Epithelial cell of prostate (primary cell): ENCODE data around the gene CDC5L.
"Not testable (repeated sequence)": the region's sequence is repeated elsewhere in the genome, so short reads cannot be mapped to it uniquely, and the experiment has no call there.

ENCODE experiments used
- DNase-seq: peaks from one replicate; pipeline ENCODE4 v3.0.0-alpha.2; 2011; ENCODE audit warnings: low read depth, low spot score
- H3K27ac ChIP-seq: fragments of 450-650 bp; 2 replicates; pipeline ENCODE4 v1.5.1; 2017; ENCODE audit warnings: mild to moderate bottlenecking

CDC5L gene

DNA sequence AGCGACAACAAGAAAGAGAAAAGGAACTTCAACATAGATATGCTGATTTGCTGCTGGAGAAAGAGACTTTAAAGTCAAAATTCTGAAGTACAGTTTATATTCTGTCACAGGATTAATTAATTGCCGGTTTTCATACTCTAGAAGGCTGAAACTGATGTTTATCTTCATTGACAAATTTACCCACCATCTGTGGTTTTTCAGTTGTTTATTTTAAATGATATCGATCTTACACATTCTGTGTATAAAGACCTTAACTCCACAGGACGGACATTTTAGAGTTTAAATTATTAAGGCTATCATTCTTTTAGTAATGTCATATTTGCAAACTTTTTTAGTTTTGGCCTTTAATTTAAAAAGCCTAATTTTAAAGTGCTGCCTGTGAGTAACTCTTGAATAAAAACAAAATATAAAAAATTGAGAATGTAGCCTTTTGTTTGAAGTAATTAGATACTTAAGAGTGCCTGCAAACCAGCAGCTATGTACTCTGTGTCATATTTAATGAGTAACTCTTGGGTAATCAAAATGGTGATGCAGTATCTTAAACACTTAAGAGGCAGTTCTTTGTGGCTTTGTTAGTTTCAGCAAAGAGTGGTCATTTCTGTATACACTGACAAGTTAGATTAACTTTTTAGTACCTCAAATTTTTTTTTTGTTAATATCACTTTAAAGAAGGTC is 59.3 kb downstream of the CDC5L start:
- H3K27ac ChIP-seq, result peak overlapping the region; percentile 66
- peak; percentile 70 for DNase-seq

DNA sequence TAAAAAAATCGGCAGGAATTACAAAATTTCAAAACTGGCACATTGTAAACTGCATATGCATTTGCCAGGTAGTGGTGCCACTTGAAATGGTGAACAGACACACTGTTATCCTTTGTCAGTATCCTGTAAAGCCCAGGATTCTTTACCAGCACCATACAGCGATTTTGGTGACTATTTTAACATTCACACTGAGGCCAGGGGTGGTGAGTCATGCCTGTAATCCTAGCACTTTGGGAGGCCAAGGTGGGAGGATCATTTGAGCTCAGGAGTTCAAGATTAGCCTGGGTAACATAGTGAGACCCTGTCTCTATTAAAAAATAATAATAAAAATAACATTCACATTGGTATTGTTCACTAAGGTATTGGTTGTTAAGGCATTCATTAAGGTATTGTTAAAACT is 61.7 kb downstream of the CDC5L start:
- not testable (repeated sequence) for DNase-seq, H3K27ac ChIP-seq

DNA sequence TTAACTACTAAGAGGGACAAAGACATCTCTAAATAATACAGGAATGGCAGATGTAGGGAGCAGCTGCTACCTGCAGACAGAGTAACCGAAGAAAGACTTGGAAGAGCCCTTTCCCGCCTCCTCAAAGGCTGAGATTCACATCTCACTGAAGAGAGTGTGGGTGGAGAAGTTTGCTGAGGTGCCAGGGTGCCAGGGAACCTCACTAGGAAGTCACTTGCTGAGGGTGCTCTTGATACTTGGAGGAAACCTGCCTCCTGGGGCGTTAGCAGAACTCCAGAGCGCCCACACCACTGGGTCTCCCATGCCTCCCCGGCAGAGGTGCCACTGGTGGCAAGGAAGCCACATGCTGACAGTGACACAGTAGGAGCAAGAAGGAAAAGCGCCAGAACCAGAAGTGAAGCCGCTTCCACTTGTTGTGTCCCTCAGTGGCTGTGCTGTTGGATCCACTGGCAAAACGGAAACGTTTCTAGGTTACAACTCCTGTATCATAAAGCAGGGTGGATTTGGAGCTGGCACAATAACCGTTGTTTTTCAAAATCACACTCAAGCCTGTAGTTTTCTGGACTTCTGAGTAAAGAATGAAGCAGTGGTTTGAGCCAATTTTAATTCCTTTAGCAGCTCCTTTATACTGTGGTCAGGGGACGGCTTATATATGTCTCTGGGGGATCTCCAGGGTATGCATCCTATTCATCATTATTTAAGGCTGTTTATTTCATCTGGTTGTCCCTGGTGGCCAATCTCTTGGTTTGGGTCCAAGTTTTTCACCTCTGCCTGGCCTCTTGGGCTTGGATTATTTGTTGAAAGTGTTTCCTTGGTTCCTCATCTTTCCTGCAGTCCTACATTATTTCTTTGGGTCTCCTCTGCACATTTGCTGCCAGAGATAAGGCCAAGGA is 64.5 kb downstream of the CDC5L start:
- peak overlapping the region; percentile 90 for H3K27ac ChIP-seq
- no peak for DNase-seq

DNA sequence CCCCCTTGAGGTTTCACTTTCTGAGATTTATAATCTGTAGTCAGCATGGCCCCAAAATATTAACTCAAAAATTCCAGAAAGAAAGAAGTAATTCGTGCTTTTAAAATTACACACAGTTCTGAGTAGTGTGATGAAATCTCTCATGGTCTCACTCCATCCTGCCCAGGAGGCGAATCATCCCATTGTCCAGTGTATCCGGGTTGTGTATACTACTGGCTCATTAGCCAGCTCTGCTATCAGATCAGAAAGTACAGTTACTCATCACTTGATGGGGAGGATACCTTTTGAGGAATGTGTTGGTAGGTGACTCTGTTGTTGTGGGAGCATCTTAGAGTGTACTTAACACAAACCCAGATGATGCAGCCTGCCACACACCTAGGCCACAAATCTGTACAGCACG is 65.2 kb downstream of the CDC5L start:
- H3K27ac ChIP-seq, result peak overlapping the region; percentile 90
- DNase-seq, result peak; percentile 75

DNA sequence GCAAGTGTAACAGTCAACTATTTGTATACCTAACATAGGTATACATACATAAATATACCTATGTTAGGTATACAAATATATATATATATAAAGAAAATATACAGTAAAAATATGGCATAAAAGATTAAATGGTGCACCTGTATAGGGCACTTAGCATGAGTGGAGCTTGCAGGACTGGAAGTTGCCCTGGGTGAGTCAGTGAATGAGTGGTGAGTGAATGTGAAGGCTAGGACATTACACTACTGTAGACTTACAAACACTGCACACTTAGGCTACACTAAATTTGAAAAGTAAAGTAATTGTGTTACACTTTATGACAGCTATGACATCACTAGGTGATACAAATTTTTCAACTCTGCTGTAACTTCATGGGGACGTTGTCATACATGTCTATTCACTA is 65.6 kb downstream of the CDC5L start:
- peak overlapping the region; percentile 90 for H3K27ac ChIP-seq
- no peak for DNase-seq

DNA sequence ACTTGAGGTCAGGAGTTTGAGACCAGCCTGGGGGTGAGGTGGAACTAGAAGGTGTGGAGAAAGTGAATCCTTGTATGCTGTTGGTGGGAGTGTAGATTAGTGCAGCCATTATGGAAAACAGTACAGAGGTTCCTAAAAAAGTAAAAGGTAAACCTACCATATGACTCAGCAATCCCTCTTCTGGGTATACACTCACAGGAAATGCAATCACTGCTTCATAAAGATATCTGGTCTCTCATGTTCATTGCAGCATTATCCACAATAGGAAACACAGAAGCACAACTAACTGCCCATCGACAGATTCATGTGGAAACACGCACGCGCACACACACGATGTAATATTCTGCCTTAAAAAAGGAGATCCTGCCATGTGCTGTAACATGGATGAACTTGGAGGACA is 66.7 kb downstream of the CDC5L start:
- no peak for DNase-seq

DNA sequence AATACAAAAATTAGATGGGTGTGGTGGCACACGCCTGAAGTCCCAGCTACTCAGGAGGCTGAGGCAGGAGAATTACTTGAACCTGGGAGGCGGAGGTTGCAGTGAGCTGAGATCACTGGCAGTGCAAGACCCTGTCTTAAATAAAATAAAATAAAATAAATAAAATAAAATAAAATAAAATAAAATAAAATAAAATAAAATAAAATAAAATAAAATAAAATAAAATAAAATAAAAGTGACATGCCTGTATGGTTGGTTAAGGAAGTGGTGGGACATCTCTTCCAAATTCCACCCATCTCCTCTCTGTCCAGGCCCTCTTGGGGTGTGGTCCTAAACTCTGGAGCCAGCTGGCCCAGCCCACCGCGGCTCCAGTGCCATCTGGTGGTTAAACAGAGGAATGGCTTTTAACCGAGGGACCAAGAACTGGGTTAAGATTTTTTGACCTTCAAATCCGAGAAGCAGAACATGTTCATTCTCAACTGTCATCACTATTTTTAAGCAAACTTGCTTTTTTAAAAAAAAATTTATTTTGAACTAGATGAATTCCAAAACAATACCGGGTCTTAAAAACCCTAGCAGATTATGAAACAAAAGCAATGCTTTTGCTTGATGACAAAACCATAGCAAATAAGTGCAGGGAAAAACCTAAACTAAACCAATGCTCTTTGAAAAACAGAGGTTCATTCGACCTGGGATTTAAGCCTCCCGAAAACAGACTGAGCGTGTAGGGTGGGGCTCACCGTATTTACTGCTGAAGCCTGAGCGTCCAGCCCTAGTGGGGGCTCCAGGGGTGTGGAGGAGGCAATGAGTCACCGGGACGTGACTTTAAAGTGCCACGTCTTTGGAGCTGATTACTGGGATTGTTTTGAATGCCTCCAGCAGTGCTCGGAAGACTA is 68.8 kb downstream of the CDC5L start:
- DNase-seq, result no peak
- H3K27ac ChIP-seq, result no peak overlapping the region

More for the DNA sequence above, 66.7 kb downstream of the CDC5L start:
- peak overlapping the region; percentile 90 for H3K27ac ChIP-seq

DNA sequence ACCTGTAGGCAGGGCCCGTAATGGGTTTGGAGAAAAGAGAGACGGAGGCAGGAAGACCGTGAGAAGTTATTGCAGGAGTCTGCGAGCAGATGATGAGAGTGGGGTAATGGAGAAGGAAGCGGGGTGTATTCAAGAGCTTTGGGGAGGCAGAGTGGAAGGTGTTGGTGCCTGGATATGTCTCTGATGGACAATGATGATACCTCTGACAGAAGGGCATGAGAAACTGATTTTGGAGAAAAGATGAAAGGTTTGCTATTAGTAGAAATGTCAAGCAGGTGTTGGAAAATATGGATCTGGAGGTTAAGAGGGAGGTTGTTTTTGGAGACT is 69.4 kb downstream of the CDC5L start:
- no peak overlapping the region for H3K27ac ChIP-seq
- no peak for DNase-seq

DNA sequence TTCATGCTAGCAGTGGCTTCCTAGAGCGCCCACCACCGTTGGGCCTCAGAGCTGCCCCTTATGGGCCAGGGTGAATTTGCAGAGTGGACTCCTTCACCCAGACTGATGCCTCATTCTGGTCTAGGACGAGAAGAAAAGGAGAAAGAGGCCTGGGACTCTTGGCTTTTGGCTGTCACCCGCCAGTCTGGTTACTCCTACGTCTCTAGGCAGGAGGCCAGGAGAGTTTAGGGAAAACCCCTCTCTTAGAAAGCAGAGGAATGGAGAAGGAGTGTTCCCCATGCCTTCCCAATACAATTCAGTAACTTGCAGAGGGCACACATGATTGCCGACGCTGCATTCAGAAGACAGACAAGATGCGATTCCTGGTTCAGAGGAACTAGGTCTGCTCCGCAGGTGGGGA is 70.1 kb downstream of the CDC5L start:
- DNase-seq, result no peak
- H3K27ac ChIP-seq, result no peak overlapping the region

DNA sequence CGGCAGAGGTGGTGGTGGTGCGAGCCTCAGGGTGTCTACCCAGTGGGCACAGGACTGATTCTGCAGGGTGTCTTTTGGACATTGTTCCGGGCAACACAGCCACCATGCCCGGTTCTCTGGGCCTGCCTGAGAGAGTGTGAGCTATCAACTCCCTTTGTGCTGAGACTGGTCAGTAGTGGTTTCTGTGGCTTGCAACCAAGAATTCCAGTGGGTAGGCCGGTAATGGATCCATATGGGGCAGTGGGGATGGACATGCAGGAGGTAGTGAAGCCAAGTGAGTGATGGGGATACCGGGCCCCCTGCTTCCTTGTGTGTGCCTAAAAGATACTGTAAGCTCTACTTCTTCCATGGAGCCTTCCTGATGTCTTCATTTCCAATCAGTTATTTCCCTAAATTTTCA is 71.0 kb downstream of the CDC5L start:
- DNase-seq, result no peak
- no peak overlapping the region for H3K27ac ChIP-seq

DNA sequence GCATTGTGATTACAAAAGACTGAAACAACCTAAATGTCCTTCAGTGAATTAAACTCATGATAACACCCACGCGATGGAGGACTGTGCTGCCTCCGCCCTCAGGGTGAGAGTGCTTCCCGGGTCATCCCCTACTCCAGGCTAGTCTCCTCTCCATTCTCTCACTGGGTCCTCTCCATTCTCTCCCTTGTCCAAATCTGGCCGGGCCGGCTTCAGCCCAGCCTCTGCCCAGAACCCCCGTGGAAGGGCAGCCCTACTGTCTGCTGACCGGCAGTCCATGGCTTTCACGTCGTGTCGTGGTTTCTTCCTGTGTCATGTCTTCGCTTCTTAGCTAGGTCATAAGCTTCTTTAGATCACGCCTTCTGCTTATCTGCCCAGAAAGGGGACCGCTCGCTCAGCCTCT is 74.8 kb downstream of the CDC5L start:
- H3K27ac ChIP-seq, result no peak overlapping the region
- DNase-seq, result no peak

DNA sequence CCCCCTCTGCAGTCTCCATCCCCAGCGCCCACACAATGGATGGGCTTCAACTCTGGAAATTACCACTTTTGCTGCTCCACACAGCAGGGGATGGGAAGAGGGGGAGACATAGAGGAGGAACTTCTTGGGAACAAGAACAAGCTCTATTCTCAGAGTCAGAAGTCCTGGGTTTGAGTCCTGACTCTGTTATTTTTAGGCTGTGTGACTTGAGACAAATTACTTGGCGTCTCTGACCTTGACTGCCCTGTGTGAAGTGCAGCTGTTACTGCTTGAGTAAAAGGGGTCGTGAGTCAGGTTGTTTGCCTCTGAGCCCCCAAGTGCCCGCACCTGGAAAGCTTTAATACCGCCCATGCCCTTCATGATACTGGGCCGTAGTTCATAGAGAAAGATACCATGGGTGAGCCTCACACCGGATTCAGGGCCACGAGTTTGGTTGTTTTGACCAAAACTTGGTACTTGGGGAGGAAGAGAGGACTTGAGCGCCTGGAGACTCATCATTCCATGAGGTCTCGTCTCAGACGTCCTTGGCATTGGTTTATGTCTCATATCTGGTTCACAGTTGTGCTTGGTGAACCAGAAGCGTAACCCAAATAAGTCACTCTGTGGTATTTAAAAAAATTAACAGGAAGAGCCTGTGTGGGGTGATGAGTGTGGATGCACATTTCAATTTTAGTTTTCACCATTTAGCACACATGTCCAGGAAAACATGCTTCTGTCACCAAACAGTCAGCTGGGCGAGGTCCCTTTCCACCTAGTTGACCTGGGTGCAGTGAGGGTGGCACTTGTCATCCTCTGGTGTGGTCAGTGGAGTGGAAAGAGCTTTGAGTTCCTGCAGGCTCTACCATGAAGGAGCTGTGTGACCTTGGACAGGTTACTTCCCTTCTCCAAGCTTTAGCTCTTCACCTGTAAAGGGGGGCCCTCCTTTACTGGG is 75.6 kb downstream of the CDC5L start:
- no peak overlapping the region for H3K27ac ChIP-seq
- no peak for DNase-seq

DNA sequence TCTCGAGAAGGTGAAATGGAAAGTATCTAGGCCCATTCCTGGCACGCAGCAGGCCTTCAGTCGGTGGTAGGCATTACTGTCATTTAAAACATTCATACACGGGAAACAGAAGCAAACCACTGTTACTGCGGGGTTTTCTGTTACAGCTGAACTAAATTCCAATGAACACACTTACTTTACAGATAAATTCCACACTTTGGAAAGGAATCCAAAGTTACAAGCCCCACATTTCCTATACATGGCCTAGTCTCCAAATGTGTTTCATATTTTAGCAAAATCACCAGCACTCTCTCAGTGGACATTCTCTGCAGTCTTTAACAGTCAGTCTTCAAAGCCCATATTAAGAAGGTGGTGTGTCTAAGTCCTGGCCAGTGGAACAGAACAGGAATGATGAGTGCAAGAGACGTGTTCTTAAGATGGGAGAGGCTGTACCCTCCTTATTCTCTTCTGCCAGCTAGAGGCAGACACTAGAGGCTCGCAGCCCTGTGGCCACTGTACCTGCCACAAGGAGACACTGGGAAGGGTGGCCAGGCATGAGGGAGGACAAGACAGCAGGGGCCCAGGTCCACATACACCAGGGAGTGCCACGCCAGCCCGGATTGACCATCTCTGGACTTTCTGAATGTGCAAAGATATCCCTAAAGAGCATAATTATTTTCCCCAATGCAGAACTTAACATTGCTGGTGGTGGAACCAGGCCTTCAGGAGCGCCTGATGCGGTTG is 76.4 kb downstream of the CDC5L start:
- no peak overlapping the region for H3K27ac ChIP-seq
- DNase-seq, result no peak

DNA sequence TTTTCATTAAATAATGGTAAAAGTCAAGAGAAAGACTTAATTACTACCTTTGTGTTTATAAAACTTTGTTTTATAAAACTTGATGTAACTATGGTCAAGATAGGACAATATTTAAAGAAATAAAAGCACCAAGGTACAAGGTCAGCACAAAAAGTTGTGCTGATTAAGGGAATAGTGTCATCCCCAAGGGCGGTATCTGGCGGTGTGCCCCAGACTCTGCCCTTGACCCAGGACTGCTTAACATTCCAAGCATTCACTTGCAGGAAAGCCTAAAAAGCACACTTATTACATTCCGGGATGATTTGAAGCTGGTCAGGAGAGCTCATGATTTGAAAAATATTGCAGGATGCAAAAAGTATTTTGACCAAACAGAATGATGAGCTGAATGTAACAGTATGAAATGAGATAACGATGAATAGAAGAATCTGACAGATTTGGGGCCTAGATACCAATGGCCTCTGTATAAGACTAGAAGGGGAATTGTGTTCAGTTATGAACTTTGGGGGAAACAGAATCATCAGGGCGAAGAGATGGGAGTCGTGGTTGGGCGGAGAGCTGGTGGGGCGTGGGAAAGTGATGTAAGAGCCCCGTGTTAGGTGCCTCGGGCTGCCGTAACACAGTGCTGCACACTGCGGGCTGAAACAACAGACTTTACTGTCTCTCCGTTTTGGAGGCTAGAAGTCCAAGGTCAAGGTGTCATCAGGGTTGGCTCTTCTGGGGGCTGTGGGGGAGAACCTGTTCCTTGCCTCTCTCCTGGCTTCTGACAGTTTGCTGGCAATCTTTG is 77.2 kb downstream of the CDC5L start:
- no peak for DNase-seq
- no peak overlapping the region for H3K27ac ChIP-seq

DNA sequence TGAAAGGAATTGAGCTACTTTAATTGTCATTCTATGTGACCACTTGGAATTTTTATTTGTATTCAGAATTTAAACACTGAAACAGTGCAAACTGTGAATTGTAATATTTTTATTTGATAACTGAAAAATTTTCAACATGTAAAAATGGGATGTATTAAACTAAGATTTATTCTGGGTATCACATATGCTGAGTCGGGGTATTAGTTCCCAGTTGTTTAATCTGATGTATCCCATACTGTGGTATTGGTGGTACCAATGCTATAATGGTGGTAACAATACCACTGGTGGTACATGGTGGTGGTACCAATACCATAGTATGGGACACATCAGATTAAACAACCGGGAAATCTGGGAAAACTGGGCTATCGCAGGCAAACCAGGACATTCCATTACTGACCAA is 79.4 kb downstream of the CDC5L start:
- H3K27ac ChIP-seq, result no peak overlapping the region
- DNase-seq, result no peak

DNA sequence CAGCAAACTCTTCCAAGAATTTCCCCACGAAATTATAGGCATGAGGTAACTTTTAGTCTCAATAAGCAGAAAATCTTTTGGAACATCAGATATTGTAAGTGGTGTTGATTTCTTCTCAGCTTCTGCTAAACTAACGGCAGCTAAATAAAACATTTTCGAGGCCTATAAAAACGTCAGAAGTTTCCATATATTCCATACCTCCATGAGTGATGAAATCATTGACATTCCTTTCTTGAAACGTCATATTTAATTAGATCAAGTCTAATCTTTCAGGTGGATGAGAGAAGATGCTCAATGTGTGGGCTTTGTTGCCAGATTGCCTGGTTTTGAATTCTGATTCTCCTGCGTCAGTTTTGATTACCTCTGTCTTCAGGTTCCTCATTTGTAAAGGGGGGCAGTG is 81.3 kb downstream of the CDC5L start:
- no peak overlapping the region for H3K27ac ChIP-seq
- no peak for DNase-seq

DNA sequence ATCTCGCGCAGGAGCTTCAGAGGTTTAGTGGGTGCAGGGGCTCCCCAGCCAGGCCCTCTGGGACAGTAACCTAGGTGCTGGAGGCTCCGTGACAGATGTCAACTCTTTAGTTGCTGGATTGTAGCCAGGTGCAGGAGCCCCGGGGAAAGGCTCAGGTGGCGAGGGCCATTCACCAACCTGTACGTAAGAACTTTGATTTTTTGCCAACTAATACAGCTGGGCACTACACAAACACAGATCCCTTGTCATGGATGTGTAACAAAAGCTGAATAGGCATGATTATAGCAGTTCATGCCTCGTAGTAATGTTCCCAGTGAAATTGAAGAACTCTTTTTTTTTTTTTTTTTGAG is 82.6 kb downstream of the CDC5L start:
- DNase-seq, result no peak
- H3K27ac ChIP-seq, result no peak overlapping the region

DNA sequence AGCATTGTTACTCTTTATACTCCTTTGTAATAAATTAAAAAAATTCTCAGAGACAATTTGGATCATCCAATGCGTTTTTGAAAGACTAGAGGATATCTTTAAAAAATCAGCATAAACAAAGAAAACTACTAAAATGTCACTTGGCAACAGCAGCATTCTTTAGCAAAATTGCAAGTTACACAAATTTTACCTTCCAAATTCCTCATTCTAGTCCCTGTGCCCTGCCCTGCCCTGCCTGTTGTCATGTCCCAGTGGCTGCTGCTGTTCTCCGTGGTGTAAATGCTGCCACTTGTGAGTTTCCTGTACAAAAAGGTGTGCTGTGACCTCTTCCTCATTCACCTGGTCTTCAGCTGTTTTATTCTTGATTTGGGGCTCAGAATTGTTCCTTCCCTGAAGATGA is 83.2 kb downstream of the CDC5L start:
- H3K27ac ChIP-seq, result no peak overlapping the region
- no peak for DNase-seq
